GM23338 (cell line): ENCODE results near the gene FARS2. TPM values are rescaled to one million over a fixed set of nuclear protein-coding genes. Genes with fewer than 3 reads are reported as not detected.

ENCODE experiments used
- ATAC-seq: fragments of 200-7000 bp; cut with Tn5 transposase; 3 replicates; pipeline ENCODE4 v1.9.1; 2020
- DNase-seq: peaks from one replicate; pipeline ENCODE4 v3.0.0-alpha.2; 2015; ENCODE audit warnings: low spot score
- H2AFZ ChIP-seq: fragments of 200-600 bp; sonication (generic); 2 replicates; pipeline ENCODE4 v1.8.0; 2016; ENCODE audit warnings: antibody characterized with exemption, mild to moderate bottlenecking, moderate library complexity
- H3F3A ChIP-seq: fragments of 200-600 bp; sonication (generic); replicated peaks from 2 replicates; pipeline ENCODE4 v1.8.0; 2017; ENCODE audit warnings: antibody characterized with exemption, mixed run types, low read depth
- H3K27ac ChIP-seq: fragments of 200-600 bp; sonication (generic); 2 replicates; pipeline ENCODE4 v1.6.1; 2016; ENCODE audit warnings: low read depth
- H3K27me3 ChIP-seq: fragments of 200-600 bp; sonication (generic); 2 replicates; pipeline ENCODE4 v1.8.0; 2016; ENCODE audit warnings: mild to moderate bottlenecking, mixed run types, moderate library complexity; ENCODE audit not compliant: insufficient read depth
- H3K36me3 ChIP-seq: fragments of 200-600 bp; sonication (generic); 2 replicates; pipeline ENCODE4 v1.8.0; 2016; ENCODE audit warnings: mild to moderate bottlenecking; ENCODE audit not compliant: insufficient read depth
- H3K4me1 ChIP-seq: fragments of 200-600 bp; sonication (generic); 2 replicates; pipeline ENCODE4 v1.8.0; 2016; ENCODE audit warnings: mild to moderate bottlenecking, moderate library complexity; ENCODE audit not compliant: insufficient read depth
- H3K4me2 ChIP-seq: fragments of 200-600 bp; sonication (generic); 2 replicates; pipeline ENCODE4 v1.7.1; 2017; ENCODE audit warnings: mixed run types
- H3K4me3 ChIP-seq: fragments of 200-600 bp; sonication (generic); 2 replicates; pipeline ENCODE4 v1.6.1; 2016; ENCODE audit warnings: mixed run types
- H3K79me2 ChIP-seq: fragments of 200-600 bp; sonication (generic); replicated peaks from 2 replicates; pipeline ENCODE4 v1.8.0; 2017; ENCODE audit warnings: mild to moderate bottlenecking; ENCODE audit not compliant: insufficient read depth
- H3K9me2 ChIP-seq: fragments of 200-600 bp; sonication (generic); 2 replicates; pipeline ENCODE4 v1.8.0; 2017; ENCODE audit not compliant: insufficient read depth
- H4K20me1 ChIP-seq: fragments of 200-600 bp; sonication (generic); replicated peaks from 2 replicates; pipeline ENCODE4 v1.8.0; 2017; ENCODE audit warnings: mild to moderate bottlenecking; ENCODE audit not compliant: insufficient read depth
- H3K27ac Mint-ChIP-seq: 2 replicates; pipeline ENCODE4 v1.8.0; 2020; ENCODE audit warnings: inconsistent platforms, mild to moderate bottlenecking, moderate library complexity, mixed read lengths
- H3K27me3 Mint-ChIP-seq: 3 replicates; pipeline ENCODE4 v1.8.0; 2022; ENCODE audit warnings: low read depth, mild to moderate bottlenecking, moderate library complexity, mixed read lengths, inconsistent platforms; ENCODE audit not compliant: insufficient read depth, poor library complexity
- H3K36me3 Mint-ChIP-seq: 3 replicates; pipeline ENCODE4 v1.8.0; 2021; ENCODE audit warnings: low read depth, mild to moderate bottlenecking, inconsistent platforms, moderate library complexity, mixed read lengths
- H3K4me1 Mint-ChIP-seq: 3 replicates; pipeline ENCODE4 v1.8.0; 2020; ENCODE audit warnings: mild to moderate bottlenecking, inconsistent platforms, mixed read lengths
- H3K4me3 Mint-ChIP-seq: 3 replicates; pipeline ENCODE4 v1.8.0; 2021; ENCODE audit warnings: moderate library complexity, mild to moderate bottlenecking, inconsistent platforms, mixed read lengths
- H3K9me3 Mint-ChIP-seq: 3 replicates; pipeline ENCODE4 v1.8.0; 2020; ENCODE audit warnings: moderate library complexity, mild to moderate bottlenecking, inconsistent platforms, mixed read lengths
- CREB1 ChIP-seq: fragments of 250-450 bp; sonication (Bioruptor Pico); IDR thresholded peaks from 2 replicates; pipeline ENCODE4 v1.5.0; 2020; ENCODE audit warnings: low read depth, mild to moderate bottlenecking, moderate library complexity
- CTCF ChIP-seq, 2 experiments: fragments of 200-600 bp in 1 of 2; sonication (generic) in 1 of 2; conservative IDR thresholded peaks; 2 replicates each; pipeline versions ENCODE4 v1.5.1 to v1.6.1; 2016 to 2017; ENCODE audit warnings: antibody characterized with exemption in 2 of 2, low read depth in 2 of 2, mild to moderate bottlenecking in 2 of 2, moderate library complexity in 1 of 2
- EZH2 ChIP-seq: fragments of 200-600 bp; sonication (generic); IDR thresholded peaks from one replicate; pipeline ENCODE4 v1.8.0; 2017; ENCODE audit warnings: antibody characterized with exemption, mild to moderate bottlenecking, low read depth; ENCODE audit not compliant: unreplicated experiment
- EZH2phosphoT487 ChIP-seq: fragments of 200-600 bp; sonication (generic); IDR thresholded peaks from one replicate; pipeline ENCODE4 v1.8.1; 2018; ENCODE audit warnings: antibody characterized with exemption; ENCODE audit not compliant: unreplicated experiment
- JUNB ChIP-seq: IDR thresholded peaks from one replicate; pipeline ENCODE4 v1.6.1; 2016; ENCODE audit warnings: antibody characterized with exemption; ENCODE audit not compliant: unreplicated experiment
- NANOG ChIP-seq: IDR thresholded peaks from 2 replicates; pipeline ENCODE4 v1.6.1; 2016; ENCODE audit warnings: antibody characterized with exemption, borderline replicate concordance
- STAT1 ChIP-seq: IDR thresholded peaks from one replicate; pipeline ENCODE4 v1.6.1; 2016; ENCODE audit warnings: antibody characterized with exemption; ENCODE audit not compliant: unreplicated experiment
- ZNF114 ChIP-seq: fragments of 250-450 bp; sonication (Bioruptor Pico); IDR thresholded peaks from 2 replicates; pipeline ENCODE4 v1.5.0; 2020; ENCODE audit warnings: mild to moderate bottlenecking, moderate library complexity
- polyA plus RNA-seq: library from polyadenylated mRNA; unstranded; fragments of >200 nt; fragmentation: Nextera tagmentation; extraction: Ambion mirVana; gene quantifications from 2 replicates; pipeline ENCODE4 v1.2.1, GENCODE V29; 2016
- total RNA-seq: library from RNA; depleted of rRNA; stranded (reverse); fragments of >200 nt; shearing (Covaris generic); gene quantifications from 2 replicates; pipeline ENCODE4 v1.2.3, GENCODE V29; 2014
- TF ChIP-seq, protein P1 (sequence below): fragments of 250-450 bp; sonication (Bioruptor Pico); IDR thresholded peaks from 2 replicates; pipeline ENCODE4 v1.5.0; 2020; ENCODE audit warnings: mild to moderate bottlenecking, moderate library complexity
- TF ChIP-seq, protein P2 (sequence below): IDR thresholded peaks from one replicate; pipeline ENCODE4 v1.6.1; 2018; ENCODE audit warnings: antibody characterized with exemption; ENCODE audit not compliant: unreplicated experiment

The FARS2 gene
- total and polyA plus RNA-seq, 2 experiments from 2014 or later, result 7.6 to 19.0 TPM

GRCh38 chr6:5553767-5554166 lies 292.5 kb downstream of the FARS2 start (continued):
- TF ChIP-seq, protein P1, sequence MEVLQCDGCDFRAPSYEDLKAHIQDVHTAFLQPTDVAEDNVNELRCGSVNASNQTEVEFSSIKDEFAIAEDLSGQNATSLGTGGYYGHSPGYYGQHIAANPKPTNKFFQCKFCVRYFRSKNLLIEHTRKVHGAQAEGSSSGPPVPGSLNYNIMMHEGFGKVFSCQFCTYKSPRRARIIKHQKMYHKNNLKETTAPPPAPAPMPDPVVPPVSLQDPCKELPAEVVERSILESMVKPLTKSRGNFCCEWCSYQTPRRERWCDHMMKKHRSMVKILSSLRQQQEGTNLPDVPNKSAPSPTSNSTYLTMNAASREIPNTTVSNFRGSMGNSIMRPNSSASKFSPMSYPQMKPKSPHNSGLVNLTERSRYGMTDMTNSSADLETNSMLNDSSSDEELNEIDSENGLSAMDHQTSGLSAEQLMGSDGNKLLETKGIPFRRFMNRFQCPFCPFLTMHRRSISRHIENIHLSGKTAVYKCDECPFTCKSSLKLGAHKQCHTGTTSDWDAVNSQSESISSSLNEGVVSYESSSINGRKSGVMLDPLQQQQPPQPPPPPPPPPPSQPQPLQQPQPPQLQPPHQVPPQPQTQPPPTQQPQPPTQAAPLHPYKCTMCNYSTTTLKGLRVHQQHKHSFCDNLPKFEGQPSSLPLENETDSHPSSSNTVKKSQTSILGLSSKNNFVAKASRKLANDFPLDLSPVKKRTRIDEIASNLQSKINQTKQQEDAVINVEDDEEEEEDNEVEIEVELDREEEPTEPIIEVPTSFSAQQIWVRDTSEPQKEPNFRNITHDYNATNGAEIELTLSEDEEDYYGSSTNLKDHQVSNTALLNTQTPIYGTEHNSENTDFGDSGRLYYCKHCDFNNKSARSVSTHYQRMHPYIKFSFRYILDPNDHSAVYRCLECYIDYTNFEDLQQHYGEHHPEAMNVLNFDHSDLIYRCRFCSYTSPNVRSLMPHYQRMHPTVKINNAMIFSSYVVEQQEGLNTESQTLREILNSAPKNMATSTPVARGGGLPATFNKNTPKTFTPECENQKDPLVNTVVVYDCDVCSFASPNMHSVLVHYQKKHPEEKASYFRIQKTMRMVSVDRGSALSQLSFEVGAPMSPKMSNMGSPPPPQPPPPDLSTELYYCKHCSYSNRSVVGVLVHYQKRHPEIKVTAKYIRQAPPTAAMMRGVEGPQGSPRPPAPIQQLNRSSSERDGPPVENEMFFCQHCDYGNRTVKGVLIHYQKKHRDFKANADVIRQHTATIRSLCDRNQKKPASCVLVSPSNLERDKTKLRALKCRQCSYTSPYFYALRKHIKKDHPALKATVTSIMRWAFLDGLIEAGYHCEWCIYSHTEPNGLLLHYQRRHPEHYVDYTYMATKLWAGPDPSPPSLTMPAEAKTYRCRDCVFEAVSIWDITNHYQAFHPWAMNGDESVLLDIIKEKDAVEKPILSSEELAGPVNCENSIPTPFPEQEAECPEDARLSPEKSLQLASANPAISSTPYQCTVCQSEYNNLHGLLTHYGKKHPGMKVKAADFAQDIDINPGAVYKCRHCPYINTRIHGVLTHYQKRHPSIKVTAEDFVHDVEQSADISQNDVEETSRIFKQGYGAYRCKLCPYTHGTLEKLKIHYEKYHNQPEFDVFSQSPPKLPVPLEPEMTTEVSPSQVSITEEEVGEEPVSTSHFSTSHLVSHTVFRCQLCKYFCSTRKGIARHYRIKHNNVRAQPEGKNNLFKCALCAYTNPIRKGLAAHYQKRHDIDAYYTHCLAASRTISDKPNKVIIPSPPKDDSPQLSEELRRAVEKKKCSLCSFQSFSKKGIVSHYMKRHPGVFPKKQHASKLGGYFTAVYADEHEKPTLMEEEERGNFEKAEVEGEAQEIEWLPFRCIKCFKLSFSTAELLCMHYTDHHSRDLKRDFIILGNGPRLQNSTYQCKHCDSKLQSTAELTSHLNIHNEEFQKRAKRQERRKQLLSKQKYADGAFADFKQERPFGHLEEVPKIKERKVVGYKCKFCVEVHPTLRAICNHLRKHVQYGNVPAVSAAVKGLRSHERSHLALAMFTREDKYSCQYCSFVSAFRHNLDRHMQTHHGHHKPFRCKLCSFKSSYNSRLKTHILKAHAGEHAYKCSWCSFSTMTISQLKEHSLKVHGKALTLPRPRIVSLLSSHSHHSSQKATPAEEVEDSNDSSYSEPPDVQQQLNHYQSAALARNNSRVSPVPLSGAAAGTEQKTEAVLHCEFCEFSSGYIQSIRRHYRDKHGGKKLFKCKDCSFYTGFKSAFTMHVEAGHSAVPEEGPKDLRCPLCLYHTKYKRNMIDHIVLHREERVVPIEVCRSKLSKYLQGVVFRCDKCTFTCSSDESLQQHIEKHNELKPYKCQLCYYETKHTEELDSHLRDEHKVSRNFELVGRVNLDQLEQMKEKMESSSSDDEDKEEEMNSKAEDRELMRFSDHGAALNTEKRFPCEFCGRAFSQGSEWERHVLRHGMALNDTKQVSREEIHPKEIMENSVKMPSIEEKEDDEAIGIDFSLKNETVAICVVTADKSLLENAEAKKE (CRISPR knock-in tag), result no peak
- TF ChIP-seq STAT1, result no peak
- TF ChIP-seq CREB1 (CRISPR knock-in tag), result no peak
- no peak for TF ChIP-seq EZH2
- no peak for TF ChIP-seq EZH2phosphoT487
- no peak for TF ChIP-seq JUNB
- no peak for TF ChIP-seq CTCF (conservative IDR thresholded peaks at IDR 0.05; ENCODE audit: low read depth in 2 of 2)
- TF ChIP-seq NANOG, result no peak

DNA sequence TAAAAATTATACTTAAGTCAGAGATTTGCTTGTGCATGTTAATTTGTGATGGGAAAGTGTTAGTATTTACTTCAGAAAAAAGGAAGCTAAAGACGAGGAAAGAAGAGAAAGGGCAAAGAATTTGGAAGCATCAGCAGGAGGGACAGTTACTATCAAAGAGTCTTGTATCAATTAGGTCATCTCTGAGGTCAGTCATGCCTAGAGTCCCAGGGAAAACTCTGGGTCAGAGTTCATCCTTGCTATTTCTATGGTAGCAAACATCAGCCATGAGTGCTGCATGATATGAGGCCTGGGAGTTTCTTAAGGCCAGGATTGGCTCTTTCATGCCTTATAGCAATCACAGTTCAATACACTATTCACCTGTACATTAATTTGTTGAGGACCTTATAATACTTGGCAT lies 292.9 kb downstream of the FARS2 start:
- no peak overlapping the region for H3K4me3 ChIP-seq
- H3K4me3 Mint-ChIP-seq, result no peak overlapping the region
- H4K20me1 ChIP-seq, result no peaks in the 10 kb centered on the region
- no peak overlapping the region for H3K4me2 ChIP-seq
- no peak overlapping the region for H2AFZ ChIP-seq
- H3K9me2 ChIP-seq, result peaks cover 3% of the 10 kb centered on the region; the same call in 1 of the 2 replicates
- ATAC-seq (no peak), DNase-seq (no peak)
- no peak for TF ChIP-seq JUNB
- TF ChIP-seq, protein P2, sequence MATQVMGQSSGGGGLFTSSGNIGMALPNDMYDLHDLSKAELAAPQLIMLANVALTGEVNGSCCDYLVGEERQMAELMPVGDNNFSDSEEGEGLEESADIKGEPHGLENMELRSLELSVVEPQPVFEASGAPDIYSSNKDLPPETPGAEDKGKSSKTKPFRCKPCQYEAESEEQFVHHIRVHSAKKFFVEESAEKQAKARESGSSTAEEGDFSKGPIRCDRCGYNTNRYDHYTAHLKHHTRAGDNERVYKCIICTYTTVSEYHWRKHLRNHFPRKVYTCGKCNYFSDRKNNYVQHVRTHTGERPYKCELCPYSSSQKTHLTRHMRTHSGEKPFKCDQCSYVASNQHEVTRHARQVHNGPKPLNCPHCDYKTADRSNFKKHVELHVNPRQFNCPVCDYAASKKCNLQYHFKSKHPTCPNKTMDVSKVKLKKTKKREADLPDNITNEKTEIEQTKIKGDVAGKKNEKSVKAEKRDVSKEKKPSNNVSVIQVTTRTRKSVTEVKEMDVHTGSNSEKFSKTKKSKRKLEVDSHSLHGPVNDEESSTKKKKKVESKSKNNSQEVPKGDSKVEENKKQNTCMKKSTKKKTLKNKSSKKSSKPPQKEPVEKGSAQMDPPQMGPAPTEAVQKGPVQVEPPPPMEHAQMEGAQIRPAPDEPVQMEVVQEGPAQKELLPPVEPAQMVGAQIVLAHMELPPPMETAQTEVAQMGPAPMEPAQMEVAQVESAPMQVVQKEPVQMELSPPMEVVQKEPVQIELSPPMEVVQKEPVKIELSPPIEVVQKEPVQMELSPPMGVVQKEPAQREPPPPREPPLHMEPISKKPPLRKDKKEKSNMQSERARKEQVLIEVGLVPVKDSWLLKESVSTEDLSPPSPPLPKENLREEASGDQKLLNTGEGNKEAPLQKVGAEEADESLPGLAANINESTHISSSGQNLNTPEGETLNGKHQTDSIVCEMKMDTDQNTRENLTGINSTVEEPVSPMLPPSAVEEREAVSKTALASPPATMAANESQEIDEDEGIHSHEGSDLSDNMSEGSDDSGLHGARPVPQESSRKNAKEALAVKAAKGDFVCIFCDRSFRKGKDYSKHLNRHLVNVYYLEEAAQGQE, result no peak
- no peak for TF ChIP-seq ZNF114
- no peaks in the 10 kb centered on the region for H3K4me1 ChIP-seq
- H3K79me2 ChIP-seq, result no peaks in the 10 kb centered on the region
- H3K9me3 Mint-ChIP-seq, result peaks cover 18% of the 10 kb centered on the region
- no peaks in the 10 kb centered on the region for H3K27me3 Mint-ChIP-seq
- H3K4me1 Mint-ChIP-seq, result peaks cover 7% of the 10 kb centered on the region
- no peak overlapping the region for H3K27ac Mint-ChIP-seq
- peaks cover 20% of the 10 kb centered on the region for H3K36me3 Mint-ChIP-seq
- H3K36me3 ChIP-seq, result no peaks in the 10 kb centered on the region
- no peaks in the 10 kb centered on the region for H3K27me3 ChIP-seq
- H3F3A ChIP-seq, result no peaks in the 10 kb centered on the region
- H3K27ac ChIP-seq, result no peak overlapping the region
